HepG2 (cell line): Measurements from ENCODE around the gene DSN1. TPM values are rescaled to one million over a fixed set of nuclear protein-coding genes. Genes with fewer than 3 reads are reported as not detected.

Experiments used
- ESRRA ChIP-seq: sonication (generic); formaldehyde crosslinking; IDR thresholded peaks from 2 replicates; pipeline ENCODE4 v1.5.1; 2020; ENCODE audit warnings: mild to moderate bottlenecking, low read depth, missing genetic modification reagents
- KLF11 ChIP-seq: IDR thresholded peaks from 2 replicates; pipeline ENCODE4 v1.6.1; 2016; ENCODE audit warnings: missing compliant biosample characterization
- NFE2 ChIP-seq: sonication (generic); formaldehyde crosslinking; IDR thresholded peaks from 2 replicates; pipeline ENCODE4 v1.4.0; 2020; ENCODE audit warnings: missing genetic modification reagents
- TAF1 ChIP-seq: sonication (generic); formaldehyde crosslinking; IDR thresholded peaks from 2 replicates; pipeline ENCODE4 v1.4.0; 2020; ENCODE audit warnings: missing genetic modification reagents
- TP53 ChIP-seq: sonication (generic); formaldehyde crosslinking; conservative IDR thresholded peaks from 2 replicates; pipeline ENCODE4 v1.4.0; 2020; ENCODE audit warnings: missing genetic modification reagents
- ZBTB7B ChIP-seq: sonication (generic); formaldehyde crosslinking; IDR thresholded peaks from 2 replicates; pipeline ENCODE4 v1.4.0; 2020; ENCODE audit warnings: missing genetic modification reagents
- ZNF274 ChIP-seq: sonication (generic); formaldehyde crosslinking; IDR thresholded peaks from 2 replicates; pipeline ENCODE4 v1.5.1; 2020; ENCODE audit warnings: mild to moderate bottlenecking, missing genetic modification reagents
- ZNF367 ChIP-seq: sonication (generic); formaldehyde crosslinking; IDR thresholded peaks from 2 replicates; pipeline ENCODE4 v1.4.0; 2020; ENCODE audit warnings: missing genetic modification reagents, borderline replicate concordance
- ZNF614 ChIP-seq: IDR thresholded peaks from 2 replicates; pipeline ENCODE4 v1.6.1; 2018; ENCODE audit warnings: missing biosample characterization, missing genetic modification reagents, inconsistent platforms, borderline replicate concordance
- ZNF615 ChIP-seq: sonication (generic); formaldehyde crosslinking; IDR thresholded peaks from 2 replicates; pipeline ENCODE4 v1.5.0; 2020; ENCODE audit warnings: mild to moderate bottlenecking, missing genetic modification reagents, borderline replicate concordance
- ZSCAN31 ChIP-seq: sonication (generic); formaldehyde crosslinking; IDR thresholded peaks from 2 replicates; pipeline ENCODE4 v1.5.0; 2020; ENCODE audit warnings: low read depth, mild to moderate bottlenecking, missing genetic modification reagents
- polyA plus RNA-seq, 8 experiments: library from polyadenylated mRNA; depleted of rRNA in 3 of 8; stranded (reverse) in 7 of 8; unstranded in 1 of 8; fragments of >200 nt; fragmentation: Illumina TruSeq in 4 of 8; extraction: Trizol in 4 of 8; gene quantifications; 2 replicates each; pipeline versions ENCODE4 v1.2.1 to v1.2.3, GENCODE V29; 2011 to 2016; ENCODE audit warnings: low read depth in 4 of 8, missing spikeins in 1 of 8, mixed read lengths in 1 of 8; ENCODE audit not compliant: insufficient read depth in 1 of 8
- total RNA-seq, 5 experiments: library from RNA; depleted of rRNA; stranded (reverse); fragments of >200 nt; fragmentation: Illumina TruSeq; extraction: Trizol; gene quantifications; 2 replicates each; pipeline ENCODE4 v1.2.3, GENCODE V29; 2016; ENCODE audit warnings: low read depth in 1 of 5
- TF ChIP-seq, protein P1 (sequence below): sonication (generic); formaldehyde crosslinking; IDR thresholded peaks from 2 replicates; pipeline ENCODE4 v1.4.0; 2020; ENCODE audit warnings: mild to moderate bottlenecking, missing genetic modification reagents
- TF ChIP-seq, protein P2 (sequence below): sonication (generic); formaldehyde crosslinking; IDR thresholded peaks from 2 replicates; pipeline ENCODE4 v1.5.0; 2020; ENCODE audit warnings: missing genetic modification reagents
- TF ChIP-seq, protein P3 (sequence below): sonication (generic); formaldehyde crosslinking; IDR thresholded peaks from 2 replicates; pipeline ENCODE4 v1.4.0; 2020; ENCODE audit warnings: mild to moderate bottlenecking, missing genetic modification reagents
- TF ChIP-seq, protein P4 (sequence below): IDR thresholded peaks from 2 replicates; pipeline ENCODE4 v1.6.1; 2018; ENCODE audit warnings: missing genetic modification reagents, mild to moderate bottlenecking, missing compliant biosample characterization
- TF ChIP-seq, protein P5 (sequence below): sonication (generic); formaldehyde crosslinking; IDR thresholded peaks from 2 replicates; pipeline ENCODE4 v1.4.0; 2020; ENCODE audit warnings: missing genetic modification reagents
- TF ChIP-seq, protein P6 (sequence below): sonication (generic); formaldehyde crosslinking; IDR thresholded peaks from 2 replicates; pipeline ENCODE4 v1.4.0; 2020; ENCODE audit warnings: missing genetic modification reagents

DSN1 gene
- total and polyA plus RNA-seq, 2 of the 13 experiments (the other 11 are each of a cell fraction or from before 2014, with no cell fraction given), result 18.7 to 53.7 TPM

DNA sequence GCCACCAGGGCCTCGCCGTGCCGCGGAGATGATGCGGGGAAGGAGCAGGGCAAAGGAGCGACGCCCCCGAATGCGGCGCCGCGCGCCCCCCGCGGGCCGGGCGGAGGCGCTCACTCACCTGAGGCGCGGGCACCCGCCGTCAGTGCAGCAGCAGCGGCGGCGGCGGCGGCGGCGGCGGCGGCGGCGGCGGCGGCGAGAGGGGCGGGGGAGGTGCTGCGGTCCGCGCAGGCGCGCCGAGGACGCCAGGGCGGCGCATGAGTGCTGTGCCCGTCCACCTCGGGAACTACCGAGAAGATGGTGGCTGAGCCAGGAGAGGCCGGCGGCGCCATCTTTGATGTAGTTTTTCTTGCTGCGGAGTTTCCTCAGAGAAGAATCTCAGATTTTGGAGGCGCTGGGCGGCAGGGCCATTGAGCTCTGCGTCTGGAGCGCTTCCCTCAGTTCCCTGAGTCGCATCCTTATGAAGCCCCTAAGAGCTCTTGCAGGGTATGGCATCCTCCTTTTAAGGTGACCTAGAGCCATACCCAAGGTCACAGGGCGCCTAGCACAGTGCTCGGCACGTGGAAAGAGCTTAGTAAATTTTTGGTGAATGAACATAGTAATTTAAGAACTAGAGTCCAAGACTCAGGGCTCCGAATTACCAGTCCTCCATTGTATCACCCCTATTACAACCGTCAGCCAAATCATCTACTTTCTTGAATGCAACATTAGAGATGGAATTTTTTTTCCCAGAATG, 27.5 kb downstream of the DSN1 start, which contains the start of gene NDRG3 (continued):
- TF ChIP-seq, protein P1, sequence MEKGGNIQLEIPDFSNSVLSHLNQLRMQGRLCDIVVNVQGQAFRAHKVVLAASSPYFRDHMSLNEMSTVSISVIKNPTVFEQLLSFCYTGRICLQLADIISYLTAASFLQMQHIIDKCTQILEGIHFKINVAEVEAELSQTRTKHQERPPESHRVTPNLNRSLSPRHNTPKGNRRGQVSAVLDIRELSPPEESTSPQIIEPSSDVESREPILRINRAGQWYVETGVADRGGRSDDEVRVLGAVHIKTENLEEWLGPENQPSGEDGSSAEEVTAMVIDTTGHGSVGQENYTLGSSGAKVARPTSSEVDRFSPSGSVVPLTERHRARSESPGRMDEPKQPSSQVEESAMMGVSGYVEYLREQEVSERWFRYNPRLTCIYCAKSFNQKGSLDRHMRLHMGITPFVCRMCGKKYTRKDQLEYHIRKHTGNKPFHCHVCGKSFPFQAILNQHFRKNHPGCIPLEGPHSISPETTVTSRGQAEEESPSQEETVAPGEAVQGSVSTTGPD (CRISPR knock-in tag), result no peak
- peak; percentile 77 for TF ChIP-seq ESRRA (CRISPR knock-in tag)
- TF ChIP-seq ZNF614 (CRISPR knock-in tag), result 0 out of 2 replicates have a peak, but pooled peaks have one; percentile 40
- TF ChIP-seq, protein P2, sequence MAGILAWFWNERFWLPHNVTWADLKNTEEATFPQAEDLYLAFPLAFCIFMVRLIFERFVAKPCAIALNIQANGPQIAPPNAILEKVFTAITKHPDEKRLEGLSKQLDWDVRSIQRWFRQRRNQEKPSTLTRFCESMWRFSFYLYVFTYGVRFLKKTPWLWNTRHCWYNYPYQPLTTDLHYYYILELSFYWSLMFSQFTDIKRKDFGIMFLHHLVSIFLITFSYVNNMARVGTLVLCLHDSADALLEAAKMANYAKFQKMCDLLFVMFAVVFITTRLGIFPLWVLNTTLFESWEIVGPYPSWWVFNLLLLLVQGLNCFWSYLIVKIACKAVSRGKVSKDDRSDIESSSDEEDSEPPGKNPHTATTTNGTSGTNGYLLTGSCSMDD, result no peak
- TF ChIP-seq, protein P3, sequence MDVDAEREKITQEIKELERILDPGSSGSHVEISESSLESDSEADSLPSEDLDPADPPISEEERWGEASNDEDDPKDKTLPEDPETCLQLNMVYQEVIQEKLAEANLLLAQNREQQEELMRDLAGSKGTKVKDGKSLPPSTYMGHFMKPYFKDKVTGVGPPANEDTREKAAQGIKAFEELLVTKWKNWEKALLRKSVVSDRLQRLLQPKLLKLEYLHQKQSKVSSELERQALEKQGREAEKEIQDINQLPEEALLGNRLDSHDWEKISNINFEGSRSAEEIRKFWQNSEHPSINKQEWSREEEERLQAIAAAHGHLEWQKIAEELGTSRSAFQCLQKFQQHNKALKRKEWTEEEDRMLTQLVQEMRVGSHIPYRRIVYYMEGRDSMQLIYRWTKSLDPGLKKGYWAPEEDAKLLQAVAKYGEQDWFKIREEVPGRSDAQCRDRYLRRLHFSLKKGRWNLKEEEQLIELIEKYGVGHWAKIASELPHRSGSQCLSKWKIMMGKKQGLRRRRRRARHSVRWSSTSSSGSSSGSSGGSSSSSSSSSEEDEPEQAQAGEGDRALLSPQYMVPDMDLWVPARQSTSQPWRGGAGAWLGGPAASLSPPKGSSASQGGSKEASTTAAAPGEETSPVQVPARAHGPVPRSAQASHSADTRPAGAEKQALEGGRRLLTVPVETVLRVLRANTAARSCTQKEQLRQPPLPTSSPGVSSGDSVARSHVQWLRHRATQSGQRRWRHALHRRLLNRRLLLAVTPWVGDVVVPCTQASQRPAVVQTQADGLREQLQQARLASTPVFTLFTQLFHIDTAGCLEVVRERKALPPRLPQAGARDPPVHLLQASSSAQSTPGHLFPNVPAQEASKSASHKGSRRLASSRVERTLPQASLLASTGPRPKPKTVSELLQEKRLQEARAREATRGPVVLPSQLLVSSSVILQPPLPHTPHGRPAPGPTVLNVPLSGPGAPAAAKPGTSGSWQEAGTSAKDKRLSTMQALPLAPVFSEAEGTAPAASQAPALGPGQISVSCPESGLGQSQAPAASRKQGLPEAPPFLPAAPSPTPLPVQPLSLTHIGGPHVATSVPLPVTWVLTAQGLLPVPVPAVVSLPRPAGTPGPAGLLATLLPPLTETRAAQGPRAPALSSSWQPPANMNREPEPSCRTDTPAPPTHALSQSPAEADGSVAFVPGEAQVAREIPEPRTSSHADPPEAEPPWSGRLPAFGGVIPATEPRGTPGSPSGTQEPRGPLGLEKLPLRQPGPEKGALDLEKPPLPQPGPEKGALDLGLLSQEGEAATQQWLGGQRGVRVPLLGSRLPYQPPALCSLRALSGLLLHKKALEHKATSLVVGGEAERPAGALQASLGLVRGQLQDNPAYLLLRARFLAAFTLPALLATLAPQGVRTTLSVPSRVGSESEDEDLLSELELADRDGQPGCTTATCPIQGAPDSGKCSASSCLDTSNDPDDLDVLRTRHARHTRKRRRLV (CRISPR knock-in tag), result 0 out of 2 replicates have a peak, but pooled peaks have one; percentile 75
- TF ChIP-seq, protein P4, sequence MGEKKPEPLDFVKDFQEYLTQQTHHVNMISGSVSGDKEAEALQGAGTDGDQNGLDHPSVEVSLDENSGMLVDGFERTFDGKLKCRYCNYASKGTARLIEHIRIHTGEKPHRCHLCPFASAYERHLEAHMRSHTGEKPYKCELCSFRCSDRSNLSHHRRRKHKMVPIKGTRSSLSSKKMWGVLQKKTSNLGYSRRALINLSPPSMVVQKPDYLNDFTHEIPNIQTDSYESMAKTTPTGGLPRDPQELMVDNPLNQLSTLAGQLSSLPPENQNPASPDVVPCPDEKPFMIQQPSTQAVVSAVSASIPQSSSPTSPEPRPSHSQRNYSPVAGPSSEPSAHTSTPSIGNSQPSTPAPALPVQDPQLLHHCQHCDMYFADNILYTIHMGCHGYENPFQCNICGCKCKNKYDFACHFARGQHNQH, result peak; percentile 22; the same call in 1 of the 2 replicates
- TF ChIP-seq, protein P5, sequence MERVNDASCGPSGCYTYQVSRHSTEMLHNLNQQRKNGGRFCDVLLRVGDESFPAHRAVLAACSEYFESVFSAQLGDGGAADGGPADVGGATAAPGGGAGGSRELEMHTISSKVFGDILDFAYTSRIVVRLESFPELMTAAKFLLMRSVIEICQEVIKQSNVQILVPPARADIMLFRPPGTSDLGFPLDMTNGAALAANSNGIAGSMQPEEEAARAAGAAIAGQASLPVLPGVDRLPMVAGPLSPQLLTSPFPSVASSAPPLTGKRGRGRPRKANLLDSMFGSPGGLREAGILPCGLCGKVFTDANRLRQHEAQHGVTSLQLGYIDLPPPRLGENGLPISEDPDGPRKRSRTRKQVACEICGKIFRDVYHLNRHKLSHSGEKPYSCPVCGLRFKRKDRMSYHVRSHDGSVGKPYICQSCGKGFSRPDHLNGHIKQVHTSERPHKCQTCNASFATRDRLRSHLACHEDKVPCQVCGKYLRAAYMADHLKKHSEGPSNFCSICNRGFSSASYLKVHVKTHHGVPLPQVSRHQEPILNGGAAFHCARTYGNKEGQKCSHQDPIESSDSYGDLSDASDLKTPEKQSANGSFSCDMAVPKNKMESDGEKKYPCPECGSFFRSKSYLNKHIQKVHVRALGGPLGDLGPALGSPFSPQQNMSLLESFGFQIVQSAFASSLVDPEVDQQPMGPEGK (CRISPR knock-in tag), result no peak
- TF ChIP-seq ZSCAN31, result peak; percentile 76; the same call in 1 of the 2 replicates
- TF ChIP-seq, protein P6, sequence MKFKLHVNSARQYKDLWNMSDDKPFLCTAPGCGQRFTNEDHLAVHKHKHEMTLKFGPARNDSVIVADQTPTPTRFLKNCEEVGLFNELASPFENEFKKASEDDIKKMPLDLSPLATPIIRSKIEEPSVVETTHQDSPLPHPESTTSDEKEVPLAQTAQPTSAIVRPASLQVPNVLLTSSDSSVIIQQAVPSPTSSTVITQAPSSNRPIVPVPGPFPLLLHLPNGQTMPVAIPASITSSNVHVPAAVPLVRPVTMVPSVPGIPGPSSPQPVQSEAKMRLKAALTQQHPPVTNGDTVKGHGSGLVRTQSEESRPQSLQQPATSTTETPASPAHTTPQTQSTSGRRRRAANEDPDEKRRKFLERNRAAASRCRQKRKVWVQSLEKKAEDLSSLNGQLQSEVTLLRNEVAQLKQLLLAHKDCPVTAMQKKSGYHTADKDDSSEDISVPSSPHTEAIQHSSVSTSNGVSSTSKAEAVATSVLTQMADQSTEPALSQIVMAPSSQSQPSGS (CRISPR knock-in tag), result no peak
- 0 out of 2 replicates have a peak, but pooled peaks have one; percentile 22 for TF ChIP-seq TP53 (CRISPR knock-in tag)
- TF ChIP-seq NFE2, result no peak
- TF ChIP-seq ZBTB7B (CRISPR knock-in tag), result no peak
- no peak for TF ChIP-seq KLF11 (CRISPR knock-in tag)
- no peak for TF ChIP-seq ZNF367
- TF ChIP-seq TAF1 (CRISPR knock-in tag), result peak; percentile 75
- TF ChIP-seq ZNF615 (CRISPR knock-in tag), result no peak
- 0 out of 2 replicates have a peak, but pooled peaks have one; percentile 59 for TF ChIP-seq ZNF274 (CRISPR knock-in tag)
